Hepatocyte (in vitro differentiated cells): ENCODE data around the gene CYP27A1.

ENCODE experiments used
- EZH2 ChIP-seq: fragments of 200-600 bp; sonication (generic); IDR thresholded peaks from 2 replicates; pipeline ENCODE4 v1.6.1; 2016; ENCODE audit warnings: antibody characterized with exemption, mild to moderate bottlenecking, borderline replicate concordance
- TF ChIP-seq, protein P1 (sequence below): fragments of 200-600 bp; sonication (generic); IDR thresholded peaks from 2 replicates; pipeline ENCODE4 v1.5.1; 2016; ENCODE audit warnings: antibody characterized with exemption, mild to moderate bottlenecking; ENCODE audit not compliant: poor library complexity

DNA sequence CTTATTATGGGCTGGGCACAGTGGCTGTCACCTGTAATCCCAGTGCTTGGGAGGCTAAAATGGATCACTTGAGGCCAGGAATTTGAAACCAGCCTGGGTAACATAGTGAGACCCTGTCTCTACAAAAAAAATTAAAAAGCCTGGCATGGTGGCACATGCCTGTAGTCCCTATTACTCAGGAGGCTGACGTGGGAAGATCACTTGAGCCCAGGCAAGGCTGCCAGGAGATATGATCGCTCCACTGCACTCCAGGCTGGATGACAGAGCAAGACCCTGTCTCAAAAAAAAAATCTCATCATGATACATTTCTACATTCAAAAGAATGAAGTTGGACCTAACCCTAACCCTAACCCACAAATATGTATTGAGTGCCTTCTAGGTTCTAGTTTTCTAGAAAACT lies 20.2 kb upstream of the CYP27A1 start:
- TF ChIP-seq, protein P1, sequence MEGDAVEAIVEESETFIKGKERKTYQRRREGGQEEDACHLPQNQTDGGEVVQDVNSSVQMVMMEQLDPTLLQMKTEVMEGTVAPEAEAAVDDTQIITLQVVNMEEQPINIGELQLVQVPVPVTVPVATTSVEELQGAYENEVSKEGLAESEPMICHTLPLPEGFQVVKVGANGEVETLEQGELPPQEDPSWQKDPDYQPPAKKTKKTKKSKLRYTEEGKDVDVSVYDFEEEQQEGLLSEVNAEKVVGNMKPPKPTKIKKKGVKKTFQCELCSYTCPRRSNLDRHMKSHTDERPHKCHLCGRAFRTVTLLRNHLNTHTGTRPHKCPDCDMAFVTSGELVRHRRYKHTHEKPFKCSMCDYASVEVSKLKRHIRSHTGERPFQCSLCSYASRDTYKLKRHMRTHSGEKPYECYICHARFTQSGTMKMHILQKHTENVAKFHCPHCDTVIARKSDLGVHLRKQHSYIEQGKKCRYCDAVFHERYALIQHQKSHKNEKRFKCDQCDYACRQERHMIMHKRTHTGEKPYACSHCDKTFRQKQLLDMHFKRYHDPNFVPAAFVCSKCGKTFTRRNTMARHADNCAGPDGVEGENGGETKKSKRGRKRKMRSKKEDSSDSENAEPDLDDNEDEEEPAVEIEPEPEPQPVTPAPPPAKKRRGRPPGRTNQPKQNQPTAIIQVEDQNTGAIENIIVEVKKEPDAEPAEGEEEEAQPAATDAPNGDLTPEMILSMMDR = no peak
- no peak for TF ChIP-seq EZH2
